H1 (cell line): ENCODE measurements around the gene PRRX1. TPM values are rescaled to one million over a fixed set of nuclear protein-coding genes. Genes with fewer than 3 reads are reported as not detected.

Source experiments
- CTCF ChIA-PET: fragments of 300-600 bp; sonication (Branson Sonifier 250); formaldehyde crosslinking; loops from one replicate; lab custom pipeline; 2021; ENCODE audit not compliant: partially characterized antibody; lab: Charles Lee
- POLR2A ChIA-PET: fragments of 300-600 bp; sonication (Branson Sonifier 250); formaldehyde crosslinking; loops from one replicate; lab custom pipeline; 2021; ENCODE audit warnings: inconsistent platforms; ENCODE audit not compliant: partially characterized antibody; lab: Charles Lee
- DNase-seq, 2 experiments: peaks; one replicate each; pipeline versions ENCODE4 v3.0.0 to v3.0.0-alpha.2; 2010 to 2022; ENCODE audit warnings: low spot score in 2 of 2, low read depth in 1 of 2, mixed read lengths in 1 of 2
- FAIRE-seq: peaks from 2 replicates; lab custom pipeline; 2011; peaks lifted over from hg19 to GRCh38; lab: Jason Lieb, UNC
- H2AFZ ChIP-seq: 2 replicates; pipeline ENCODE4 v1.8.1; 2012; ENCODE audit warnings: low read length, inconsistent platforms
- H2AK5ac ChIP-seq: 2 replicates; pipeline ENCODE4 v1.6.1; 2013; ENCODE audit warnings: low read depth, low read length
- H2BK120ac ChIP-seq: replicated peaks from 2 replicates; pipeline ENCODE3; 2013; ENCODE audit warnings: low read depth, low read length, inconsistent platforms
- H2BK12ac ChIP-seq: 2 replicates; pipeline ENCODE4 v1.6.1; 2013; ENCODE audit warnings: low read depth, low read length
- H2BK15ac ChIP-seq: 2 replicates; pipeline ENCODE4 v1.6.1; 2013; ENCODE audit warnings: low read length
- H2BK20ac ChIP-seq: 2 replicates; pipeline ENCODE4 v1.6.1; 2013; ENCODE audit warnings: low read length
- H2BK5ac ChIP-seq: 2 replicates; pipeline ENCODE4 v1.6.1; 2013; ENCODE audit warnings: low read depth, low read length
- H3K14ac ChIP-seq: 2 replicates; pipeline ENCODE4 v1.6.1; 2013; ENCODE audit warnings: inconsistent platforms; ENCODE audit not compliant: insufficient read length
- H3K18ac ChIP-seq: 2 replicates; pipeline ENCODE4 v1.6.1; 2013; ENCODE audit warnings: low read length; ENCODE audit errors: extremely low read depth
- H3K23ac ChIP-seq: 2 replicates; pipeline ENCODE4 v1.6.1; 2013; ENCODE audit warnings: inconsistent platforms; ENCODE audit not compliant: insufficient read length
- H3K23me2 ChIP-seq: 2 replicates; pipeline ENCODE4 v1.6.1; 2013; ENCODE audit warnings: low read depth, low read length
- H3K27ac ChIP-seq: 2 replicates; pipeline ENCODE4 v1.6.1; 2011; ENCODE audit warnings: low read depth, low read length, inconsistent platforms
- H3K27me3 ChIP-seq, 4 experiments: replicated peaks in 1 of 4; 1 replicate in 1 of 4; 2 replicates in 3 of 4; pipeline versions ENCODE4 v1.6.1 to v1.8.1; 2011 to 2013; ENCODE audit warnings: low read length in 3 of 4, mild to moderate bottlenecking in 3 of 4, inconsistent platforms in 2 of 4, mixed read lengths in 2 of 4, moderate library complexity in 1 of 4; ENCODE audit not compliant: control insufficient read depth in 3 of 4, insufficient read depth in 3 of 4; ENCODE audit errors: extremely low read depth in 1 of 4
- H3K36me3 ChIP-seq, 4 experiments: 2 replicates each; pipeline versions ENCODE4 v1.6.1 to v1.8.1; 2011 to 2013; ENCODE audit warnings: mild to moderate bottlenecking in 4 of 4, low read length in 3 of 4, moderate library complexity in 2 of 4, control low read depth in 1 of 4, inconsistent platforms in 1 of 4; ENCODE audit not compliant: insufficient read depth in 4 of 4, control insufficient read depth in 2 of 4
- H3K4ac ChIP-seq: replicated peaks from 2 replicates; pipeline ENCODE3; 2013; ENCODE audit warnings: low read length, low read depth, mixed read lengths, inconsistent platforms; ENCODE audit not compliant: insufficient read length
- H3K4me1 ChIP-seq, 4 experiments: replicated peaks in 1 of 4; 1 replicate in 1 of 4; 2 replicates in 3 of 4; pipeline versions ENCODE4 v1.6.1 to v1.8.1; 2011 to 2013; ENCODE audit warnings: low read length in 3 of 4, inconsistent platforms in 2 of 4, mixed read lengths in 1 of 4; ENCODE audit not compliant: insufficient read depth in 4 of 4, control insufficient read depth in 3 of 4
- H3K4me2 ChIP-seq, 2 experiments: 2 replicates each; pipeline versions ENCODE4 v1.6.1 to v1.8.1; 2011 to 2013; ENCODE audit warnings: low read depth in 2 of 2, low read length in 2 of 2, control low read depth in 1 of 2, inconsistent platforms in 1 of 2, mild to moderate bottlenecking in 1 of 2; ENCODE audit not compliant: insufficient read depth in 1 of 2
- H3K4me3 ChIP-seq, 4 experiments: fragments of 200-600, 300-600 bp in 1 of 4; sonication (generic), shearing (Covaris generic), sonication (Bioruptor Twin) in 1 of 4; 2 replicates each; pipeline versions ENCODE4 v1.5.1 to v1.8.1; 2011 to 2016; ENCODE audit warnings: low read length in 4 of 4, low read depth in 3 of 4, control low read depth in 2 of 4, inconsistent platforms in 2 of 4, mild to moderate bottlenecking in 2 of 4, mixed read lengths in 1 of 4, moderate library complexity in 1 of 4; ENCODE audit not compliant: insufficient read depth in 2 of 4; ENCODE audit errors: extremely low read depth in 1 of 4
- H3K56ac ChIP-seq: replicated peaks from 2 replicates; pipeline ENCODE3; 2013; ENCODE audit warnings: low read depth, mild to moderate bottlenecking, mixed read lengths, low read length, inconsistent platforms; ENCODE audit not compliant: insufficient read length
- H3K79me1 ChIP-seq: 2 replicates; pipeline ENCODE4 v1.6.1; 2013; ENCODE audit warnings: low read depth, low read length, control low read depth
- H3K79me2 ChIP-seq, 2 experiments: 2 replicates each; pipeline versions ENCODE4 v1.6.1 to v1.8.1; 2012 to 2013; ENCODE audit warnings: low read length in 2 of 2, mild to moderate bottlenecking in 2 of 2, inconsistent platforms in 1 of 2; ENCODE audit not compliant: insufficient read depth in 2 of 2, control insufficient read depth in 1 of 2
- H3K9ac ChIP-seq, 4 experiments: replicated peaks in 1 of 4; 1 replicate in 1 of 4; 2 replicates in 3 of 4; pipeline versions ENCODE4 v1.6.1 to v1.8.1; 2011 to 2013; ENCODE audit warnings: low read depth in 3 of 4, low read length in 3 of 4, control low read depth in 2 of 4, mild to moderate bottlenecking in 2 of 4, moderate library complexity in 2 of 4, inconsistent platforms in 1 of 4; ENCODE audit errors: extremely low read depth in 1 of 4
- H3K9me3 ChIP-seq, 2 experiments: 2 replicates each; pipeline versions ENCODE4 v1.6.1 to v1.8.1; 2012 to 2013; ENCODE audit warnings: mild to moderate bottlenecking in 2 of 2, moderate library complexity in 2 of 2, control low read depth in 1 of 2, inconsistent platforms in 1 of 2, low read depth in 1 of 2, low read length in 1 of 2, mixed read lengths in 1 of 2; ENCODE audit not compliant: insufficient read depth in 2 of 2
- H4K20me1 ChIP-seq, 2 experiments: replicated peaks in 1 of 2; 2 replicates each; pipeline versions ENCODE3 to v1.8.1; 2011 to 2013; ENCODE audit warnings: inconsistent platforms in 2 of 2, low read length in 2 of 2, mild to moderate bottlenecking in 1 of 2; ENCODE audit not compliant: insufficient read depth in 2 of 2, control insufficient read depth in 1 of 2
- H4K5ac ChIP-seq: 2 replicates; pipeline ENCODE4 v1.6.1; 2013; ENCODE audit warnings: low read length, low read depth, mixed read lengths, inconsistent platforms; ENCODE audit not compliant: insufficient read length
- H4K8ac ChIP-seq: 2 replicates; pipeline ENCODE4 v1.8.0; 2013; ENCODE audit warnings: mild to moderate bottlenecking, moderate library complexity, low read length, inconsistent platforms; ENCODE audit not compliant: insufficient read depth; ENCODE audit errors: extremely low read depth
- H4K91ac ChIP-seq: replicated peaks from 2 replicates; pipeline ENCODE3; 2013; ENCODE audit warnings: low read length, mixed read lengths, inconsistent platforms; ENCODE audit not compliant: insufficient read length
- ATF2 ChIP-seq: IDR thresholded peaks from 2 replicates; pipeline ENCODE4 v1.6.1; 2012; ENCODE audit warnings: low read length, inconsistent platforms
- CEBPB ChIP-seq: IDR thresholded peaks from 2 replicates; pipeline ENCODE4 v1.6.1; 2012; ENCODE audit warnings: low read depth, low read length
- CTBP2 ChIP-seq: IDR thresholded peaks from 2 replicates; pipeline ENCODE4 v1.7.0; 2011; ENCODE audit warnings: borderline replicate concordance, mild to moderate bottlenecking, moderate library complexity, mixed read lengths, low read length; ENCODE audit not compliant: insufficient read depth, insufficient read length
- GABPA ChIP-seq: IDR thresholded peaks from 2 replicates; pipeline ENCODE4 v1.6.1; 2011; ENCODE audit warnings: mild to moderate bottlenecking, low read length, moderate library complexity, borderline replicate concordance; ENCODE audit not compliant: insufficient read depth
- NANOG ChIP-seq: IDR thresholded peaks from 2 replicates; pipeline ENCODE4 v1.6.1; 2011; ENCODE audit warnings: low read length, low read depth, mild to moderate bottlenecking, inconsistent platforms; ENCODE audit not compliant: insufficient read depth, poor library complexity, severe bottlenecking
- POLR2AphosphoS5 ChIP-seq: IDR thresholded peaks from 2 replicates; pipeline ENCODE4 v1.6.1; 2011; ENCODE audit warnings: low read depth, low read length
- RNF2 ChIP-seq: fragments of 200-900, 300-1000 bp; sonication (generic); IDR thresholded peaks from 2 replicates; pipeline ENCODE4 v1.7.1; 2016; ENCODE audit warnings: borderline replicate concordance, low read depth, mild to moderate bottlenecking, antibody characterized with exemption, low read length; ENCODE audit not compliant: poor library complexity, severe bottlenecking; ENCODE audit errors: missing control alignments
- YY1 ChIP-seq: IDR thresholded peaks from 2 replicates; pipeline ENCODE4 v1.6.1; 2011; ENCODE audit warnings: low read depth, mild to moderate bottlenecking, low read length
- WGBS, 2 experiments: shearing (Covaris generic) in 1 of 2; methylation state at CpG; one replicate each; pipeline versions ENCODE4 v1.1.6 to v1.1.7; 2013 to 2015; ENCODE audit warnings: low lambda C conversion rate in 2 of 2, mixed read lengths in 2 of 2, inconsistent platforms in 1 of 2, low coverage in 1 of 2, missing lambda C conversion rate in 1 of 2; ENCODE audit not compliant: insufficient replicate concordance in 2 of 2, insufficient coverage in 1 of 2, insufficient read length in 1 of 2; ENCODE audit errors: extremely low coverage in 1 of 2, missing lambda C conversion rate in 1 of 2; 5-methylcytosine and 5-hydroxymethylcytosine counted together
- polyA plus RNA-seq, 7 experiments: library from polyadenylated mRNA; depleted of rRNA in 3 of 7; stranded (reverse) in 5 of 7; unstranded in 2 of 7; fragments of >200 nt in 5 of 7; fragments of 200-250 nt in 2 of 7; gene quantifications; 1 replicate in 5 of 7; 2 replicates in 1 of 7; 4 replicates in 1 of 7; pipeline versions ENCODE4 v1.2.1 to v1.2.3, GENCODE V29; 2011 to 2013; ENCODE audit warnings: missing spikeins in 2 of 7, mixed read lengths in 2 of 7
- total RNA-seq: library from RNA; stranded (reverse); fragmentation: NEBNext Ultra II Directional; extraction: Animal tissue kit (Norgen Biotek cat#: 25700); gene quantifications from 2 replicates; pipeline ENCODE4 v1.2.1, GENCODE V29; 2021
- TF ChIP-seq, protein P1 (sequence below): IDR thresholded peaks from 2 replicates; pipeline ENCODE4 v1.6.1; 2011; ENCODE audit warnings: low read length, improper control_type of control experiment

PRRX1 gene
- total and polyA plus RNA-seq, 2 of the 8 experiments (the other 6 are each of a cell fraction or from before 2014, with no cell fraction given) = not detected

DNA sequence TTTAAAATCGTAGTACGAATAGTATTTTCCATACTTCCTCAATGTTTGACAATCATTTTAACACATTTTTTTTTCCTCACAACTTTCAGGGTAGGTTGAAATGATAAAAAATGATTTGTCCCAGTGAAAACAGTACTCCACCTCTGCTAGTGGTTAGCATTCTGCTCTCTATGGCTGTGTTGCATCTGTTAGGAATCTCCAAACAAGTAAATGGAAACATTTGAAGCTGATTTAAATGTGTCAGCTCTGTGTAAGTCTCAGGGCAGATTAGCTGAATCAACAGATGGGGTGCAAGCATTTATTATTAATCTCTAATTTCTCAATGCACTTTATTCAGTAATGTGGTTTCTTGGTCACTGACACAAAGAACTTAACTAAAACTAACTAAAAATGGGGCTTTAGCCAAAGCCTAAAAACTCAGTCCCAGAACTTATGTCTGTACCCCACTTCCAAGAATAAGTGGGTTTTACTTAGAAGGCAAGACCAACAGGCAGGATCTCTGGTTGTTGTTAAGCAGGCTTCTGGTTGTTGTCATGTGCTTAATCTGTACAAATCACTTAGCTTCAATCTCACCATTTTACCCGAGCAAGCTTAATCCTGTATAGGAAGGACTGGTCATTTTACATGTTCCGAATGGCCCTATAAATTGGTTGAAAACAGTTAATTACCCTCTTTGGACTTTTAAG is 67.8 kb downstream of the PRRX1 start:
- Histone ChIP-seq H4K5ac (no peak overlapping the region), H2BK5ac (no peak overlapping the region), H3K36me3 (no peaks in the 10 kb centered on the region), H3K79me1 (no peaks in the 10 kb centered on the region), H3K9ac (no peak overlapping the region), H3K9me3 (no peaks in the 10 kb centered on the region), H3K27ac (no peak overlapping the region), H3K4ac (no peak overlapping the region), H3K23me2 (no peaks in the 10 kb centered on the region; the same call in 1 of the 2 replicates), H3K14ac (no peak overlapping the region), H2BK15ac (no peak overlapping the region), H4K20me1 (no peaks in the 10 kb centered on the region), H3K4me2 (no peak overlapping the region), H2AFZ (no peak overlapping the region), H3K4me3 (no peak overlapping the region), H4K91ac (no peak overlapping the region), H2BK12ac (no peak overlapping the region), H3K79me2 (no peaks in the 10 kb centered on the region), H3K56ac (no peak overlapping the region), H2BK20ac (no peak overlapping the region), H3K18ac (no peak overlapping the region), H3K23ac (no peak overlapping the region), H2AK5ac (no peak overlapping the region), H3K27me3 (no peaks in the 10 kb centered on the region), H2BK120ac (no peak overlapping the region), H3K4me1 (no peaks in the 10 kb centered on the region), H4K8ac (no peak overlapping the region)
- ChIA-PET POLR2A (no interaction called here), CTCF (interaction anchor here (1.0 to 2.6 kb wide), 2 partner anchors 14 to 43 kb away, joined by 3 to 13 read pairs; no protein-coding TSS in a partner anchor)
- no peak for DNase-seq
- no peak for FAIRE-seq
- WGBS, 2 experiments = 91% methylated on average over 4 of the region's 4 CpGs; no CpG with 5 or more reads in 1 of the 2 experiments
- TF ChIP-seq NANOG (no peak), ATF2 (no peak), YY1 (no peak), GABPA (no peak), RNF2 (no peak), CTBP2 (no peak), POLR2AphosphoS5 (no peak), CEBPB (no peak)
- TF ChIP-seq, protein P1, sequence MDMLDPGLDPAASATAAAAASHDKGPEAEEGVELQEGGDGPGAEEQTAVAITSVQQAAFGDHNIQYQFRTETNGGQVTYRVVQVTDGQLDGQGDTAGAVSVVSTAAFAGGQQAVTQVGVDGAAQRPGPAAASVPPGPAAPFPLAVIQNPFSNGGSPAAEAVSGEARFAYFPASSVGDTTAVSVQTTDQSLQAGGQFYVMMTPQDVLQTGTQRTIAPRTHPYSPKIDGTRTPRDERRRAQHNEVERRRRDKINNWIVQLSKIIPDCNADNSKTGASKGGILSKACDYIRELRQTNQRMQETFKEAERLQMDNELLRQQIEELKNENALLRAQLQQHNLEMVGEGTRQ = no peak
